Sigmoid colon (tissue), 4 donors: ENCODE results near the gene ADAMTS19.

ENCODE experiments used
- POLR2AphosphoS5 ChIP-seq, 4 donors: sonication (generic); formaldehyde crosslinking; IDR thresholded peaks; one replicate each; pipeline ENCODE4 v1.6.1; 2017; ENCODE audit warnings: antibody characterized with exemption in 4 of 4
- TF ChIP-seq, protein P1 (sequence below), 4 experiments: fragments of 450-650 bp in 3 of 4; fragments of 200-600 bp in 1 of 4; IDR thresholded peaks; one replicate each; pipeline ENCODE4 v1.5.1; 2016 to 2019; ENCODE audit warnings: antibody characterized with exemption in 4 of 4, mild to moderate bottlenecking in 3 of 4, moderate library complexity in 2 of 4

DNA sequence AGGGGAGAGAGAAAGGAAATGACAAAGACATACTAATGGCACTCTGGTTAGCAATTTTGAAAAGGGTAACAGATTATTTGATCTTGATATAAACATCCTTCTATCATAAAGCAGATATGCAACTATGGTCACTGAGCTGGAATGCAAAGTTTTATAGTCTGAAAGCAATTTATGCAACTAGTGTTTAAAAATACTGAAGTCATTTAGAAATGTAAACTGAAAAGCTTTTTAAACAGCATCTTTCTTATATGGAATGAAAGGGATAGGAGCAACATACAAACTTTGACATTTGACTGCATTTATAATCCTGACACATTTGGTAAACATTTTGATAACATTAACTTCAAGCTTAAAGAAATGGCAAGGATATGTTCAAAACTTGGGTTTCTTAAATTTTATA is 28.7 kb upstream of the ADAMTS19 start:
- TF ChIP-seq, protein P1, sequence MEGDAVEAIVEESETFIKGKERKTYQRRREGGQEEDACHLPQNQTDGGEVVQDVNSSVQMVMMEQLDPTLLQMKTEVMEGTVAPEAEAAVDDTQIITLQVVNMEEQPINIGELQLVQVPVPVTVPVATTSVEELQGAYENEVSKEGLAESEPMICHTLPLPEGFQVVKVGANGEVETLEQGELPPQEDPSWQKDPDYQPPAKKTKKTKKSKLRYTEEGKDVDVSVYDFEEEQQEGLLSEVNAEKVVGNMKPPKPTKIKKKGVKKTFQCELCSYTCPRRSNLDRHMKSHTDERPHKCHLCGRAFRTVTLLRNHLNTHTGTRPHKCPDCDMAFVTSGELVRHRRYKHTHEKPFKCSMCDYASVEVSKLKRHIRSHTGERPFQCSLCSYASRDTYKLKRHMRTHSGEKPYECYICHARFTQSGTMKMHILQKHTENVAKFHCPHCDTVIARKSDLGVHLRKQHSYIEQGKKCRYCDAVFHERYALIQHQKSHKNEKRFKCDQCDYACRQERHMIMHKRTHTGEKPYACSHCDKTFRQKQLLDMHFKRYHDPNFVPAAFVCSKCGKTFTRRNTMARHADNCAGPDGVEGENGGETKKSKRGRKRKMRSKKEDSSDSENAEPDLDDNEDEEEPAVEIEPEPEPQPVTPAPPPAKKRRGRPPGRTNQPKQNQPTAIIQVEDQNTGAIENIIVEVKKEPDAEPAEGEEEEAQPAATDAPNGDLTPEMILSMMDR (IDR thresholded peaks at IDR 0.05), result no peak
- TF ChIP-seq POLR2AphosphoS5 (IDR thresholded peaks at IDR 0.05), result no peak
